LoVo (cell line): ENCODE measurements around the gene SCIN.
"Not testable (repeated sequence)": the region's sequence is repeated elsewhere in the genome, so short reads cannot be mapped to it uniquely, and the experiment has no call there.

Experiments
- DNase-seq: peaks from one replicate; pipeline ENCODE4 v3.0.0-alpha.2; 2016; ENCODE audit warnings: low spot score

SCIN gene

DNA sequence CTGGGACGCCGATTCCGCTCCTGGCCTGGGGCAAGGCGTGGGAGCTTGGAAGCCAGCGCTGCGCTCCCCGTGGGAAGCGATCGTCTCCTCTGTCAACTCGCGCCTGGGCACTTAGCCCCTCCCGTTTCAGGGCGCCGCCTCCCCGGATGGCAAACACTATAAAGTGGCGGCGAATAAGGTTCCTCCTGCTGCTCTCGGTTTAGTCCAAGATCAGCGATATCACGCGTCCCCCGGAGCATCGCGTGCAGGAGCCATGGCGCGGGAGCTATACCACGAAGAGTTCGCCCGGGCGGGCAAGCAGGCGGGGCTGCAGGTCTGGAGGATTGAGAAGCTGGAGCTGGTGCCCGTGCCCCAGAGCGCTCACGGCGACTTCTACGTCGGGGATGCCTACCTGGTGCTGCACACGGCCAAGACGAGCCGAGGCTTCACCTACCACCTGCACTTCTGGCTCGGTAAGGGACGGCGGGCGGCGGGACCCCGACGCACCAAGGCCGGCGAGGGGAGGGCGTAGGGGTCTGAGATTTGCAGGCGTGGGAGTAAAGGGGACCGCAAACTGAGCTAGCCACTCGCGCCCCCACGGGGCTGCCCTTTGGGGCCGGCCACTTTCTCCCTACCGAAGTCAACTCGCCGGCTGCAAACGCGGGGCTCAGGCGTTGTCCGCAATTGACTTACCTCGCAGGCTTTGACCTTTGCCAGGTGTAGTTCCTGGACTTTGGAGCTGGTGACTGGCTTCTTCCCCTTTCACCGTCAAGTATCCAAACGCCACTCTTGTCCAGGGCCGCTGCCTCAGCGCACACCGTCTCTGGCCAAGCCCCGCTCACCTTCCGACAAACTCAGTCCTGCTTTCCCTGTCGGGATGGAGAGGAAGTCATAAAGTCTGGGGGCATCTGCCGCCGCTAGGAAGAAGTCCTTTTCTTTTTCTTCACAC, at the start of gene SCIN:
SCIN (plus strand) TSS at position 187 of the 928 bp plus-strand sequence; CDS start at position 254, 67 bp downstream.
- DNase-seq = peak; percentile 77

GRCh38 chr7:12524794-12525386, 45.6 kb upstream of the SCIN start:
- peak; percentile 67 for DNase-seq

DNA sequence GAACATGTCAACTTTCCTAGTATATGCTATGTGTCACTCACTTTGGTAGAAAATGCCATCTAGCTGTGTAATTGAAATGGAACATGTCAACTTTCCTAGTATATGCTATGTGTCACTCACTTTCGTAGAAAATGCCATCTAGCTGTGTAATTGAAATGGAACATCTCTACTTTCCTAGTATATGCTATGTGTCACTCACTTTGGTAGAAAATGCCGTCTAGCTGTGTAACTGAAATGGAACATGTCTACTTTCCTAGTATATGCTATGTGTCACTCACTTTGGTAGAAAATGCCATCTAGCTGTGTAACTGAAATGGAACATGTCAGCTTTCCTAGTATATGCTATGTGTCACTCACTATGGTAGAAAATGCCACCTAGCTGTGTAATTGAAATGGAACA, 43.8 kb upstream of the SCIN start:
- not testable (repeated sequence) for DNase-seq

DNA sequence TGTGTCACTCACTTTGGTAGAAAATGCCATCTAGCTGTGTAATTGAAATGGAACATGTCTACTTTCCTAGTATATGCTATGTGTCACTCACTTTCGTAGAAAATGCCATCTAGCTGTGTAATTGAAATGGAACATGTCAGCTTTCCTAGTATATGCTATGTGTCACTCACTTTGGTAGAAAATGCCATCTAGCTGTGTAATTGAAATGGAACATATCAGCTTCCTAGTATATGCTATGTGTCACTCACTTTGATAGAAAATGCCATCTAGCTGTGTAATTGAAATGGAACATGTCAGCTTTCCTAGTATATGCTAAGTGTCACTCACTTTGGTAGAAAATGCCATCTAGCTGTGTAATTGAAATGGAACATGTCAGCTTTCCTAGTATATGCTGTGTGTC, 42.9 kb upstream of the SCIN start:
- DNase-seq = not testable (repeated sequence)

DNA sequence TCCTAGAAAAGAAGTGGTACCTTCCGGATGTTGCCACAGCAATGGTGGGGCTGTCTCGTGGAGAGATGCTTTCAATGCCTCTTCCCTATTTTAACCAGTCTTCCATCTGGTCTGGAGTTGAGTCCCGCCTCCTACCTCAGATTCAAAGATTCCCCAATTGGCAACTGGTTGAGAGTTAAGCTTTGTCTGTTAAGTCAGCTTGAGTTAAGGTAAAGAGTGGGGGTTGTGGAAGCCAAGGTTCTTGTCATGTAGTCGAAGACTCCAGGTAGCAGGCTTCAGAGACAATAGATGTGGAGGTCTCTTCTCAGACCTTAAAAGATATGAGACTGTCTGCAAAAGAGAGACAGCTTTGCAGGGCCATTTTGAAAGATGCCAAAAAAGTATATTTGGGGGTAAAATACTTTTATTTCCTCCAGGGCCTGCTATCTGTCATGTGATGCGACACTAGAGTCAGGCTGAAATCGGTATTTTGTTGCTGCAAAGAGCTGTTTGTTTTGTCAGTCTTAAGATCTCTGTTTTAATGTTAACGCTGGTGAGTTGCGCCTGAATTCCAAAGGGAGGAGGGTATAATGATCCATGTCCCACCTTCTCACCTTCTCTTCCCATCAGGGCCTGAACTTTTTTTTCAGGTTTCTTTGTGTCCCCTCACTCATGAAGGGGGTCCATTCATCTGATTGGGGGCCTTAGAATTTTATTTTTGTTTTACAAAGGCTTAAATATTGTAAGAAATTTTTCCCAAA, 40.4 kb upstream of the SCIN start:
- no peak for DNase-seq

DNA sequence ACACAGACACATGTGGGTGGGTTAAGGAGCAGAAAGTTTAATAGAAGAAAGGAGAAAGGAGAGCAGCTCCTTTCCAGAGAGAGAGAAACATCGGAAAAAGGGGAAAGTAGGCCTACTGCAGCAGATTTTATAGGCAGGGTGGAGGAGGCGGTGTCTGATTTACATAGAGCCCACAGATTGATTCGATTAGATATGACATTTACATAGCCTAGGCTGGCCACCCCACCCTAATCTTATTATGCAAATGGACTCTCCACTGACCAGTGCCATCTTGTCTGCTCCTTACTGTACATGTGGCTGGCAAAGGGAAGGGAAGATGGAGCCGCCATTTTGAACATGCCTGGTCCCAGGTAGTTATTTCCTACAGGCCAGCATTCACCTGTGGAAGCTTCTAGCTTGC, 38.7 kb upstream of the SCIN start:
- DNase-seq = no peak

- no peak for DNase-seq
Observed at GRCh38 chr7:12534046-12534445, 36.5 kb upstream of the SCIN start.

DNA sequence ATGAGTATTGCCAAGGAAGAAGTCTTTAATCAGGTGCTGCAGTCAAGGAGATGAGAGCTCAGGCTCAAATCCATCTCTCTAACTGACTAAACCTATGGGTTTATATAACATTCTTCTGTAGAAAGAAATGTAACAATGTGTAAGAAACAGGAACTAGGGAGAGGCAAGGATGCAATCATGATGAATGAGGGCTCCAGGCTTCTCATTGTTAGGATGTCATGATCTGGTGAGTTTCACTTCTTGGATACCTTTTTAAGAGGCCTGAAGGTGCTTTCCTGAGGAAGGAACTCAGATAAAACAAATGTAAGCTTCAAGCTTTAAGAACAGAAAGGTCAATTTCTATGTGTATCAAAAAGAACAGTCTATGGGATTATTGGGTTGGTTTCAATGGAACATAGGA, 30.8 kb upstream of the SCIN start:
- no peak for DNase-seq

- no peak for DNase-seq
Observed at GRCh38 chr7:12540850-12541249, 29.7 kb upstream of the SCIN start.

DNA sequence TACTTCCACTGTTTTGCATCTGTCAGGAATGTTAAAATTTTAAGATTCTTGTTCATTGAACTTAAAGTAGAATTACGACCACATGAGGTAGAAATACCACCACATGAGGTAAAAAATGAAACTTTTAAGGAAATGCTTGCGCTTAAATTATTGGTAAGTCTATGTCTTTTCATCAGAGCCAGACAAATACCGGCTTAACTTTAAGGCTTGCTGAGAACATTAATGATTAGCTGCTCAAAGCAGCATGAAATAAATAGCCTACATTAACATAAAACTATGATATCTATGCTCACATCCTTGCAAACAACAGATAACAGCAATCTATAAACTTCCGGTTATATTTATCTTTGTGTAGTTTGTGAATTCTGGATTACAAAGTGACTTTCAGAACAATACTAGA, 26.9 kb upstream of the SCIN start:
- DNase-seq = no peak

GRCh38 chr7:12549106-12549505, 21.4 kb upstream of the SCIN start:
- DNase-seq = no peak

- DNase-seq = no peak
Observed at GRCh38 chr7:12550956-12551355, 19.6 kb upstream of the SCIN start.

DNA sequence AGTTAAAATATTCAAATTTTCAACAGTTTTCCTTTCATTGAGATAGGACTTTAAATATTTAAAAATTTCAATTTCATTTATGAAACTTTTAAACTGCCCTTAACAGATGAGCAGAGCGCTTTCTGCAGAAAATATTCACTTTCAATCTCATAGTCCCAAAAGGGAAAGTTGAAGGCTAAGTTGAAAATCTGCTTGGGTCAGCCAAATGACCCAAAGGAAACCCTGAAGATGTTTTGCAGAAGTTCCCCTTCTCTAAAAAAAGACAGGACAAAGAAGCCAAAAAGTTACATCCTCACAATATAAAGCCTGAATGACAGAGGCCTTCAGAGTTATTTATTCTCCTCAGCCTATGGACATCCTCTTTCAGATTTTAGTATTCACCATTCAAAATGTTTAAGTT, 17.6 kb upstream of the SCIN start:
- DNase-seq = no peak

- no peak for DNase-seq
Observed at GRCh38 chr7:12553416-12553815, 17.1 kb upstream of the SCIN start.

DNA sequence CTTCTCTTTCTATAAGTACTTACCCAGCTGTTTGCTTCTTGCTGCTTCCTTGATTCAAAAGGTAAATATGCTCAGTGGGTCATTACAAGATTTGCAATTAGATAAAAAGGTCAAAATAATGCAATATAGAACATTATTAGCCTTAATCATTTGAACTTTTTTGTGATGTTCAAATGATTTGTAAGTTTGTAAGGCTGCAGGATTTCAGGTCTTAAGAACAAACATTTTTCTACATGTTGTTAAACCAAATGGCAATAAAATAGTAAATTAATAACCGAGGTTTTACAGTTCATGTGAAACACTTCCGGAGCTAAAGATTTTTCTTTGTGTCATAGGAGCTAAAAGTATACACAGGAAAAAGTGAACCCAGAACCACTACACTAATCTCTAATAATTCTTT, 16.2 kb upstream of the SCIN start:
- no peak for DNase-seq

- DNase-seq = no peak
Observed at GRCh38 chr7:12554872-12555271, 15.6 kb upstream of the SCIN start.

DNA sequence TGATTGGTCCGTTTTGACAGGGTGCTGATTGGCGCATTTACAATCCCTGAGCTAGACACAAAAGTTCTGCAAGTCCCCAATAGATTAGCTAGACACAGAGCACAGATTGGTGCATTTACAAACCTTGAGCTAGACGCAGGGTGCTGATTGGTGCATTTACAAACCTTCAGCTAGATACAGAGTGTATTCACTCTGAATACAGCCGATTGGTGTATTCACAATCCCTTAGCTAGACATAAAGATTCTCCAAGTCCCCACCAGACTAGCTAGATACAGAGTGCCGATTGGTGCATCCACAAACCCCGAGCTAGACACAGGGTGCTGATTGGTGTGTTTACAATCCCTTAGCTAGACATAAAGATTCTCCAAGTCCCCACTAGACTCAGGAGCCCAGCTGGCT, 14.8 kb upstream of the SCIN start:
- DNase-seq = not testable (repeated sequence)

DNA sequence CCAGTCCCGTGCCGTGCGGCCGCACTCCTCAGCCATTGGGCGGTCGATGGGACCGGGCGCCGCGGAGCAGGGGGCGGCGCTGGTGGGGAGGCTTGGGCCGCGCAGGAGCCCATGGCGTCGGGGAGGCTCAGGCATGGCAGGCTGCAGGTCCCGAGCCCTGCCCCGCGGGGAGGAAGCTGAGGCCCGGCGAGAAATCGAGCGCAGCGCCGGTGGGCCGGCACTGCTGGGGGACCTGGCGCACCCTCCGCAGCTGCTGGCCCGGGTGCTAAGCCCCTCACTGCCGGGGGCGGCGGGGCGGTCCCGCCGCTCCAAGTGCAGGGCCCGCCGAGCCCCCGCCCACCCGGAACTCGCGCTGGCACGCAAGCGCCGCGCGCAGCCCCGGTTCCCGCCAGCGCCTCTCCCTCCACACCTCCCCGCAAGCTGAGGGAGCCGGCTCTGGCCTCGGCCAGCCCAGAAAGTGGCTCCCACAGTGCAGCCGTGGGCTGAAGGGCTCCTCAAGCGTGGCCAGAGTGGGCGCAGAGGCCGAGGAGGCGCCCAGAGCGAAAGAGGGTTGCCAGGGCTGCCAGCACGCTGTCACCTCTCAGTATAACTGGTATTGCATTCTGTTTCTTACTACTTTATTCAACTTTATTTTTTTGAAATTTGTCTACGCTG, 14.3 kb upstream of the SCIN start:
- DNase-seq = not testable (repeated sequence)

DNA sequence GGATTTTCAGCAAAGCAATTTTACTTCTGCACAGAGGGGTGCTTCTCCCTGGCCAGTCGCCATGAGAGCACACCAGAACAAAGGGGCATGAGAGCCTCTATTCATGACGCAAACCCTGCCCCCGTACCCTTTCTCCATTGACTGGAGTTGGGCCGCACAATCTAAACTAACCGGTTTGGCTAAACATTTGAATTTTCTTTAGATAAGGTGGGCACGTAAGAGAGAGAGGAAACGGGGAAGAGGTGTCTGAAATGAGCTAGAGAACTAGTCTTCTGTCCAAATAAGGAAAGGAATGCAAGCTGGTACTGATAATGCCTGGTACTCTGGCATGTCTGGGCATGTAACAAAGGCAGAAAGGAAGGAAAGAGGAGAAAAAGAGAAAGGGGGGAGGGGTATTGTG, 13.2 kb upstream of the SCIN start:
- DNase-seq = peak; percentile 32

DNA sequence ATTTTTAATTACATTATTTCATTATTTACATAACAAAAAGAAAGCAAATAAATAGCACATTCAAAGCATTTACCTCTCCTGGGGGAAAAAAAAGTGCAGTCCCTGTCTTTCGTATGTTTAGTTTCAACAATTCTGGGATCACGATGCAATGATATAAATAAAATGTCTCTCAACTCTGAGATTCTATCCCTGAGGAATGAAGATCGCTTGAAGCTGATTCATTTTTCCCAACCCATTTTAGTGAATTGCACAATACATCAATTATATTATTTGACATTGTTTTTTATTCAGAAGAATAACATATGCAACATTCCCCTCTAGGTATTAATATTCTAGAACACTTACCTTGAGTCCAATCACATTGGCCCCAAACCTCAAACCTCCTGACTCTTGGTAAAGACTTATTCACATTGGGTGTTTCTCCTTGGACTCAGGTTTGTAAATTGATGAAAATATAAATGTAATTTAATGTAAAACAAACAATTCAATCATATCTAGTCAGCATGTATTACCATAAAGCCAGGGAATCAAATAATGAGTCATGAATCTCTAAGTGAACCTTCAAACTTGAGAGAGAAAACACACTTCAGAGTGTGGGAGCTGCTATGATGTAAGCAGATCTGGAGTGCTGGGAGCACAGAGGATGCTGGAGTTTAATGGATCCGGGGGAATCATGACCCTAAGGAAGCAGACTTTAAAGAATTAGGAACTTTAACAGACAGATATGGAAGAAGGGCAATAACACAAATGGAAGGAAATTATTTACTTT, 5.3 kb upstream of the SCIN start:
- DNase-seq = no peak

DNA sequence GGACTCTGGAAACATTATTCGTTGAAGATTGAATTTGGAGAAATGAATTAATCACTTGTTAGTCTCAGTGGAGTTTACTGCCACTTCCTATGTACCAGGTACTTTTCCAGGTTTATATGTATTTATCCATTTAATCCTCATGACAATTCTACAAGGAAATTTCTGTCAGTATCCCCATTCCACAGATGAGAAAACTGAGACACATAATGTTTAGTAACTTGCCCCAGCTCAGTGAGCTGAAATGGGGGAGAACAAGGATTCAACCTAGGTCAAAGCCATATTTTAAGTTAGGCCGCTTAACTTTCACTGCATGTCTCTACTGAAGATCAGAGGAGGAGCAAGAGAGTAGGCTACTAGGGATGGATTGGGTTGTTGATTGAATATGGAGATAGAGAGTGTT, 4.6 kb upstream of the SCIN start:
- DNase-seq = no peak

DNA sequence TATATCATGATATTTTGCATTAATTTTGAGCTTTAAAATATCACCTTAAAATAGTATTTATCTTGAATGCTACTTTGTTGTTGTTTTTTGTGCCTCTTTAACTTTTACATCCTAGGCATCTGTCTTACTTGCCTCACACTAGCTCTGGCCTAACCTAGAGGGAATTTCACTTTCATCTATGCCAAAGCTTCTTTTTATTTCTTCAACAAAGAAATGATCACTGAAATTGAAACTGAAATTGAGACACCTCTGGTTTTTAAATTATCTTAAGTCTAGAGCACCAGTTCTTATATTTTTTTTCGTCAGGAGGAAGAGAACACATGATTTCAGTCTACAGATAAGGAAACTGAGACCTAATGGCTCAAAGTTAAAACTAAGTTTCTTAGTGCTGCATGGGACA, 3.5 kb upstream of the SCIN start:
- DNase-seq = no peak
